A549 (cell line): ENCODE data around the gene ZNF483. TPM values are rescaled to one million over a fixed set of nuclear protein-coding genes. Genes with fewer than 3 reads are reported as not detected.
A peak's percentile ranks its signal among the peaks of the same experiment; 100 is the strongest.
"Not testable (repeated sequence)": the region's sequence is repeated elsewhere in the genome, so short reads cannot be mapped to it uniquely, and the experiment has no call there.

ENCODE experiments used
- ATAC-seq, 2 experiments: fragments of 200-7000 bp in 1 of 2; fragments of >200 bp in 1 of 2; cut with Nextera tagmentation in 1 of 2; cut with Tn5 transposase in 1 of 2; 3 replicates each; pipeline versions ENCODE4 v1.8.0 to v1.9.1; 2018 to 2020; ENCODE audit warnings: mild to moderate bottlenecking in 1 of 2, moderate library complexity in 1 of 2
- CTCF ChIA-PET: fragments of 300-600 bp; sonication (Branson Sonifier 250); formaldehyde crosslinking; extraction: SDS; loops from one replicate; lab custom pipeline; 2021; ENCODE audit warnings: antibody characterized with exemption, inconsistent platforms; lab: Yijun Ruan, JAX
- POLR2A ChIA-PET: fragments of 350-600 bp; formaldehyde crosslinking; extraction: SDS; loops from one replicate; lab custom pipeline; 2021; ENCODE audit warnings: antibody characterized with exemption, inconsistent platforms; lab: Yijun Ruan, JAX
- DNase-seq, 2 experiments: peaks; one replicate each; pipeline versions ENCODE4 v3.0.0 to v3.0.0-alpha.2; 2011 to 2016; ENCODE audit warnings: low read depth in 1 of 2, low spot score in 1 of 2
- FAIRE-seq: peaks from 2 replicates; lab custom pipeline; 2011; peaks lifted over from hg19 to GRCh38; lab: Jason Lieb, UNC
- H3K27ac ChIP-seq, 2 experiments: fragments of >200 bp; sonication (Bioruptor Twin); formaldehyde crosslinking; 3 replicates each; pipeline ENCODE4 v1.5.1; 2016 to 2017
- H3K4me1 ChIP-seq: fragments of >200 bp; sonication (Bioruptor Twin); formaldehyde crosslinking; 3 replicates; pipeline ENCODE4 v1.6.1; 2016
- H3K4me2 ChIP-seq: fragments of >200 bp; sonication (Bioruptor Twin); formaldehyde crosslinking; 3 replicates; pipeline ENCODE4 v1.6.1; 2016
- H3K4me3 ChIP-seq: fragments of >200 bp; sonication (Bioruptor Twin); formaldehyde crosslinking; 3 replicates; pipeline ENCODE4 v1.5.1; 2016
- H3K9me3 ChIP-seq: fragments of >200 bp; sonication (Bioruptor Twin); formaldehyde crosslinking; 3 replicates; pipeline ENCODE4 v1.6.1; 2016
- BCL3 ChIP-seq: fragments of >200 bp; sonication (Bioruptor Twin); formaldehyde crosslinking; IDR thresholded peaks from 3 replicates; pipeline ENCODE4 v1.6.1; 2016
- BHLHE40 ChIP-seq: IDR thresholded peaks from 2 replicates; pipeline ENCODE4 v1.6.1; 2012; ENCODE audit warnings: low read depth, low read length, inconsistent platforms
- CBX2 ChIP-seq: fragments of 200-600 bp; sonication (generic); IDR thresholded peaks from 2 replicates; pipeline ENCODE4 v1.6.1; 2016; ENCODE audit warnings: low read depth, mild to moderate bottlenecking, borderline replicate concordance
- CBX8 ChIP-seq: fragments of 200-600 bp; sonication (generic); IDR thresholded peaks from 2 replicates; pipeline ENCODE4 v1.6.1; 2016
- CEBPB ChIP-seq, 2 experiments: fragments of >200 bp in 1 of 2; sonication (Bioruptor Twin) in 1 of 2; formaldehyde crosslinking in 1 of 2; IDR thresholded peaks; 2 replicates each; pipeline ENCODE4 v1.6.1; 2012 to 2016
- EHMT2 ChIP-seq: fragments of 200-600 bp; sonication (generic); IDR thresholded peaks from 2 replicates; pipeline ENCODE4 v1.6.1; 2016; ENCODE audit warnings: antibody characterized with exemption, low read depth, mild to moderate bottlenecking, moderate library complexity
- ELK1 ChIP-seq: fragments of 150-350 bp; IDR thresholded peaks from 2 replicates; pipeline ENCODE4 v1.6.1; 2014; ENCODE audit warnings: low read depth, mild to moderate bottlenecking, low read length
- EP300 ChIP-seq, 2 experiments: fragments of >200 bp; sonication (Bioruptor Twin); formaldehyde crosslinking; IDR thresholded peaks; 2 replicates in 1 of 2; 3 replicates in 1 of 2; pipeline ENCODE4 v1.6.1; 2016 to 2017
- FOSB ChIP-seq: fragments of 250-450 bp; sonication (Bioruptor Pico); IDR thresholded peaks from 2 replicates; pipeline ENCODE4 v1.5.0; 2020; ENCODE audit warnings: mild to moderate bottlenecking, moderate library complexity
- FOSL2 ChIP-seq, 2 experiments: fragments of 450-650 bp in 1 of 2; fragments of >200 bp in 1 of 2; sonication (Bioruptor Twin) in 1 of 2; formaldehyde crosslinking; IDR thresholded peaks; 2 replicates each; pipeline versions ENCODE4 v1.5.0 to v1.6.1; 2016 to 2020; ENCODE audit warnings: mild to moderate bottlenecking in 1 of 2, moderate library complexity in 1 of 2
- HES2 ChIP-seq: fragments of >200 bp; sonication (Bioruptor Twin); formaldehyde crosslinking; IDR thresholded peaks from 2 replicates; pipeline ENCODE4 v1.6.1; 2016
- HEYL ChIP-seq: fragments of 250-450 bp; sonication (Bioruptor Pico); IDR thresholded peaks from 2 replicates; pipeline ENCODE4 v1.8.0; 2021; ENCODE audit warnings: mild to moderate bottlenecking, moderate library complexity
- HOXB13 ChIP-seq: fragments of 250-450 bp; sonication (Bioruptor Pico); IDR thresholded peaks from 2 replicates; pipeline ENCODE4 v1.5.0; 2020; ENCODE audit warnings: low read depth, mild to moderate bottlenecking, moderate library complexity
- HOXB5 ChIP-seq: fragments of 250-450 bp; sonication (Bioruptor Pico); IDR thresholded peaks from 2 replicates; pipeline ENCODE4 v1.5.0; 2020; ENCODE audit warnings: mild to moderate bottlenecking, moderate library complexity
- KDM1A ChIP-seq: fragments of 200-600 bp; sonication (generic); IDR thresholded peaks from 2 replicates; pipeline ENCODE4 v1.6.1; 2016; ENCODE audit warnings: low read depth, mild to moderate bottlenecking
- MAFK ChIP-seq: fragments of 450-650 bp; IDR thresholded peaks from 2 replicates; pipeline ENCODE4 v1.6.1; 2014; ENCODE audit not compliant: partially characterized antibody
- MAX ChIP-seq: IDR thresholded peaks from 2 replicates; pipeline ENCODE4 v1.6.1; 2012
- NFE2L2 ChIP-seq: fragments of 150-350 bp; conservative IDR thresholded peaks from 2 replicates; pipeline ENCODE4 v1.6.1; 2014; ENCODE audit warnings: low read length
- PBX3 ChIP-seq: IDR thresholded peaks from 2 replicates; pipeline ENCODE4 v1.6.1; 2012
- PHF8 ChIP-seq: fragments of 200-600 bp; sonication (generic); IDR thresholded peaks from 2 replicates; pipeline ENCODE4 v1.6.1; 2016; ENCODE audit warnings: low read depth, mild to moderate bottlenecking, antibody characterized with exemption, moderate library complexity, borderline replicate concordance
- RAD21 ChIP-seq, 2 experiments: fragments of >200 bp in 1 of 2; sonication (Bioruptor Twin) in 1 of 2; formaldehyde crosslinking in 1 of 2; IDR thresholded peaks in 1 of 2; conservative IDR thresholded peaks in 1 of 2; 2 replicates in 1 of 2; 3 replicates in 1 of 2; pipeline ENCODE4 v1.6.1; 2012 to 2018; ENCODE audit warnings: inconsistent platforms in 1 of 2
- RCOR1 ChIP-seq: fragments of 150-350 bp; IDR thresholded peaks from 2 replicates; pipeline ENCODE4 v1.6.1; 2014; ENCODE audit warnings: antibody characterized with exemption, low read length, low read depth
- RNF2 ChIP-seq: fragments of 200-600 bp; sonication (generic); IDR thresholded peaks from 2 replicates; pipeline ENCODE4 v1.6.1; 2016; ENCODE audit warnings: low read depth, mild to moderate bottlenecking, antibody characterized with exemption, moderate library complexity, borderline replicate concordance
- TP53 ChIP-seq: fragments of 250-450 bp; sonication (Bioruptor Pico); IDR thresholded peaks from 2 replicates; pipeline ENCODE4 v1.5.0; 2021; ENCODE audit warnings: mild to moderate bottlenecking, moderate library complexity
- USF2 ChIP-seq: fragments of 450-650 bp; IDR thresholded peaks from 2 replicates; pipeline ENCODE4 v1.6.1; 2014; ENCODE audit warnings: antibody characterized with exemption
- ZC3H11A ChIP-seq: fragments of 450-650 bp; IDR thresholded peaks from 2 replicates; pipeline ENCODE4 v1.6.1; 2014; ENCODE audit warnings: antibody characterized with exemption, mild to moderate bottlenecking
- WGBS: methylation state at CpG from one replicate; pipeline ENCODE4 v1.1.6; 2017; ENCODE audit errors: missing lambda C conversion rate; 5-methylcytosine and 5-hydroxymethylcytosine counted together
- polyA plus RNA-seq, 4 experiments: library from polyadenylated mRNA; depleted of rRNA in 3 of 4; stranded (reverse); fragments of >200 nt; fragmentation: RNase III in 1 of 4; extraction: RNeasy Plus Mini Kit Qiagen cat#74134 plus additional on column Dnase treatment in 1 of 4; gene quantifications; 2 replicates in 3 of 4; 3 replicates in 1 of 4; pipeline ENCODE4 v1.2.3, GENCODE V29; 2011 to 2017

The ZNF483 gene
- polyA plus RNA-seq, 2 of the 4 experiments (the other 2 are of a cell fraction): 1.0 to 2.8 TPM

- H3K4me3 ChIP-seq, H3K9me3 ChIP-seq, H3K4me2 ChIP-seq, H3K27ac ChIP-seq, DNase-seq, FAIRE-seq, H3K4me1 ChIP-seq, CTCF ChIA-PET, ATAC-seq: not testable (repeated sequence)
- 47% methylated on average over 2 of the region's 2 CpGs for WGBS
- TF ChIP-seq ZC3H11A: peak; percentile 91
- POLR2A ChIA-PET: interaction anchor here (0.5 kb wide), 1 partner anchor 17 kb away, joined by 3 read pairs; no protein-coding TSS in a partner anchor
Measured at GRCh38 chr9:111497196-111497595, 27.8 kb upstream of the ZNF483 start.

GRCh38 chr9:111501005-111501562 lies 23.9 kb upstream of the ZNF483 start:
- H3K4me1 ChIP-seq: no peaks in the 10 kb centered on the region
- CTCF ChIA-PET: interaction anchor here (1.1 kb wide), 1 partner anchor 31 kb away, joined by 3 read pairs; no protein-coding TSS in a partner anchor
- H3K4me2 ChIP-seq: no peak overlapping the region
- POLR2A ChIA-PET: no interaction called here
- H3K4me3 ChIP-seq: no peak overlapping the region
- 78% methylated on average over 14 of the region's 16 CpGs for WGBS
- DNase-seq: no peak
- no peak for FAIRE-seq
- no peak for ATAC-seq
- no peaks in the 10 kb centered on the region for H3K9me3 ChIP-seq
- H3K27ac ChIP-seq: no peak overlapping the region
- TF ChIP-seq CEBPB (IDR thresholded peaks at IDR 0.05) (no peak), CBX8 (no peak), EHMT2 (no peak), RAD21 (conservative IDR thresholded peaks at IDR 0.05 in 1 of 2, IDR thresholded peaks at IDR 0.05 in 1 of 2) (no peak), PBX3 (no peak), HES2 (no peak), KDM1A (no peak), EP300 (IDR thresholded peaks at IDR 0.05) (no peak), TP53 (no peak), HOXB5 (CRISPR knock-in tag) (no peak), MAFK (no peak), PHF8 (no peak), FOSL2 (IDR thresholded peaks at IDR 0.05) (no peak), FOSL2 (CRISPR knock-in tag; IDR thresholded peaks at IDR 0.05) (no peak), MAX (no peak), HEYL (CRISPR knock-in tag) (no peak), CBX2 (no peak), NFE2L2 (no peak), HOXB13 (CRISPR knock-in tag) (no peak), ELK1 (no peak), RCOR1 (no peak)

- Histone ChIP-seq H3K4me1 (no peaks in the 10 kb centered on the region), H3K4me2 (no peak overlapping the region), H3K4me3 (no peak overlapping the region), H3K9me3 (no peaks in the 10 kb centered on the region), H3K27ac (no peak overlapping the region)
- no peak; a peak in 2 of 6 replicates for ATAC-seq
- DNase-seq: no peak
- FAIRE-seq: no peak
- ChIA-PET POLR2A (no interaction called here), CTCF (interaction anchor here (1.1 kb wide), 1 partner anchor 32 kb away, joined by 3 read pairs; no protein-coding TSS in a partner anchor)
- 79% methylated on average over 6 of the region's 6 CpGs for WGBS
- TF ChIP-seq BCL3 (no peak), PBX3 (no peak), BHLHE40 (no peak), RAD21 (conservative IDR thresholded peaks at IDR 0.05 in 1 of 2, IDR thresholded peaks at IDR 0.05 in 1 of 2) (no peak), MAFK (no peak), RNF2 (no peak), NFE2L2 (no peak), HEYL (CRISPR knock-in tag) (no peak), FOSB (CRISPR knock-in tag) (no peak), FOSL2 (IDR thresholded peaks at IDR 0.05) (no peak), FOSL2 (CRISPR knock-in tag; IDR thresholded peaks at IDR 0.05) (no peak), USF2 (no peak), ZC3H11A (no peak)
Measured at GRCh38 chr9:111501648-111502047, 23.3 kb upstream of the ZNF483 start.
